NCI-H82 treated with DMSO at 0.1 percent for 48 hours (cell line): ENCODE measurements around the gene USP36.
"Not testable (repeated sequence)": the region's sequence is repeated elsewhere in the genome, so short reads cannot be mapped to it uniquely, and the experiment has no call there.

Experiments
- DNase-seq: peaks from one replicate; lab custom pipeline; 2025; ENCODE audit not compliant: unreplicated experiment; lab: John Stamatoyannopoulos, UW

Gene USP36

GRCh38 chr17:78840780-78841611, at the start of gene USP36:
Gene USP36 (minus strand): TSS chr17:78840814. CDS start chr17:78836363, 4,451 bp downstream.
- peak; percentile 93 for DNase-seq

GRCh38 chr17:78890096-78890495, 49.5 kb upstream of the USP36 start:
- DNase-seq: not testable (repeated sequence)

- DNase-seq: peak; percentile 30
Measured at GRCh38 chr17:78889531-78889930, 48.9 kb upstream of the USP36 start.

GRCh38 chr17:78888941-78889518, 48.4 kb upstream of the USP36 start:
- no peak for DNase-seq

- DNase-seq: no peak
Measured at GRCh38 chr17:78886954-78887353, 46.3 kb upstream of the USP36 start.

- DNase-seq: no peak
Measured at GRCh38 chr17:78885956-78886355, 45.3 kb upstream of the USP36 start.

GRCh38 chr17:78884876-78885667, 44.5 kb upstream of the USP36 start:
- DNase-seq: no peak

- no peak for DNase-seq
Measured at GRCh38 chr17:78884148-78884825, 43.7 kb upstream of the USP36 start.

GRCh38 chr17:78883533-78884131, 43.0 kb upstream of the USP36 start:
- DNase-seq: no peak

- no peak for DNase-seq
Measured at GRCh38 chr17:78883089-78883532, 42.5 kb upstream of the USP36 start.

- no peak for DNase-seq
Measured at GRCh38 chr17:78882540-78883088, 42.0 kb upstream of the USP36 start.

GRCh38 chr17:78879635-78880186, 39.1 kb upstream of the USP36 start:
- no peak for DNase-seq

- no peak for DNase-seq
Measured at GRCh38 chr17:78878871-78879527, 38.4 kb upstream of the USP36 start.

GRCh38 chr17:78878261-78878660, 37.6 kb upstream of the USP36 start:
- DNase-seq: no peak

GRCh38 chr17:78876954-78877517, 36.4 kb upstream of the USP36 start:
- not testable (repeated sequence) for DNase-seq

- DNase-seq: no peak
Measured at GRCh38 chr17:78876094-78876597, 35.5 kb upstream of the USP36 start.

- peak; percentile 8 for DNase-seq
Measured at GRCh38 chr17:78875363-78876093, 34.9 kb upstream of the USP36 start.
